AML-193 (cell line): ENCODE data around the gene SPP1.
"Not testable (repeated sequence)": the region's sequence is repeated elsewhere in the genome, so short reads cannot be mapped to it uniquely, and the experiment has no call there.

Experiments used
- DNase-seq, 2 experiments: peaks; one replicate each; lab custom pipeline; 2025; lab: John Stamatoyannopoulos, UW

The SPP1 gene

DNA sequence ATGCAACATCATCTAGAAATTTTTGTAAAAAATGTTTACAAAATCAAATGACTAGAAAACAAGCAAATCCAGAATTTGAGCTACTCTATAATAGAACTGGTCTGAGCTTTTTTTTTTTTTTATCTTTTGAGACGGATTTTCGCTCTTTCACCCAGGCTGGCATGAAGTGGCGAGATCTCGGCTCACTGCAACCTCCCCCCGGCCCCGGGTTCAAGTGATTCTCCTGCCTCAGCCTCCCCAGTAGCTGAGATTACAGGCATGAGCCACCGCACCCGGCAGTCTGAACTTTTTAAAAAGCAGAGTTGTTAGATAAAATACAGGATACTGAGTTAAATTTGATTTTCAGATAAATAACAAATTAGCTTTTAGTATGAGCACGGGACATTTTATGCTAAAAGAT is 11.0 kb downstream of the SPP1 start:
- DNase-seq = no peak

DNA sequence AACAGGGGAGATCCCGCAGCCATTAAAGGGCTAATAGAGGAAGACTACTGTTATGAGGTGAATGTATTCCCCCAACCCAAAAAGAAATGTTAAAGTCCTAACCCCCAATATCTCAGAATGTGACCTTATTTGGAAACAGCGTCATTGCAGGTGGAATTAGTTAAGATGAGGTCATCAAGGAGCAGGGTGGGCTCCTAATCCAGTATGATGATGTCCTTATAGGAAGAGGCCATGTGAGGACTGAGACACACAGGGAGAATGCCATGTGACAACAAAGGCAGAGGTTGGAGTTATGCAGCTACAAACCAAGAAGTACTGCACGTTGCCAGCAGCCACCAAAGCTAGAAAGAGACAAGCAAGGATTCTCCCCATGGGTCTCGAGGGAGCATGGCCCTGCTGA is 14.3 kb downstream of the SPP1 start:
- no peak for DNase-seq

DNA sequence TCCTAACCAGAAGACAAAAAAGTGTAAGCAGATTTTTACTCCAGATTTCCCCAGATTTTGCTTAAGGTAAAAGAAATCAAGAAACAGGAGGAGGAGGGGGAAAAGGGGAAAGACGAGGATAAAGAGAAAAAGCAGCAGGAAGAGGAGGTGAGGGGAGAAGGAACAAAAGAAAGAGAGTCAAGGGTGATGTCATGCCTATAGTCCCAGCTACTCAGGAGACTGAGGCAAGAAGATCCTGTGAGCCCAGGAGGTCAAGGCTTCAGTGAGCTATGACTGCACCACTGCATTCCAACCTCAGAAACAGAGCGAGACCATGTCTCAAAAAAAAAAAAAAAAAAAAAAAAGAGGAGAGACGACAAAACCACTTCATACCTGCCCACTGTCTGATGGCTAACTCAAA is 19.9 kb downstream of the SPP1 start:
- DNase-seq = no peak

DNA sequence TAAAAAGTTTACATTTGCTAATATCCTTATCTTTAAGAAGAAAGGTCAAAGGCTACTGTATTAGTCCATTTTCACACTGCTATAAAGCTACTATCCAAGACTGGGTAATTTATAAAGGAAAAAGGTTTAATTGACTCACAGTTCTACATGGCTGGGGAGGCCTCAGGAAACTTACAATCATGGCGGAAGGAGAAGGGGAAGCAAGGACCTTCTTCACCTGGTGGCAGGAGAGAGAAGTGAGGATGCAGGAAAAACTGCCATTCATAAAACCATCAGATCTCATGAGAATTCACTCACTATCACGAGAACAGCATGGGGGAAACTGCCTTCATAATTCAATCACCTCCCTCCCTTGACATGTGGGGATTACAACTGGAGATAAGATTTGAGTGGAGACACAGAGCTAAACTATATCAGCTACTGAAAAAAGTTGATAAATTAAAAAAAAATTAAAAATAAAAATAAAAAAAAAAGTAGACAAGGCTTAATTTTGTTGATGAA is 23.7 kb downstream of the SPP1 start:
- not testable (repeated sequence) for DNase-seq

DNA sequence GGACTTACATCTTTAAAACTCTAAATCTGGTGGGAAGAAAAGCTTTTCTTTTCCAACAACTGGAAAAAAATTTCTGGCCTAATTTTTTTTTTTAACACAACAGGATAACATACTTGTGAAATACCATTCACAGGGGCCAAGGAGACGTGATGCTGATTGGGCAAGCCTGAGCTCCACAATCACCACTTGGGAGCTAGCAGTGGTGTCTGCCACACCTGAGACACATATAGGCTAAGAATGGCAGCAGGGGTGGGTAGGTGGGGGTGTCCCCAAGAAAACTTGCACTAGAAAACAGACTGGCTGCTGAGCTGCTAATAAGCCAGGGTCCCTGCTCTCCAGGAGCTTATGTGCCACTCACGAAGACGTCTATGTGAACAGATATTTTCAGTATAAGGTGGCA is 26.4 kb downstream of the SPP1 start:
- DNase-seq = no peak

DNA sequence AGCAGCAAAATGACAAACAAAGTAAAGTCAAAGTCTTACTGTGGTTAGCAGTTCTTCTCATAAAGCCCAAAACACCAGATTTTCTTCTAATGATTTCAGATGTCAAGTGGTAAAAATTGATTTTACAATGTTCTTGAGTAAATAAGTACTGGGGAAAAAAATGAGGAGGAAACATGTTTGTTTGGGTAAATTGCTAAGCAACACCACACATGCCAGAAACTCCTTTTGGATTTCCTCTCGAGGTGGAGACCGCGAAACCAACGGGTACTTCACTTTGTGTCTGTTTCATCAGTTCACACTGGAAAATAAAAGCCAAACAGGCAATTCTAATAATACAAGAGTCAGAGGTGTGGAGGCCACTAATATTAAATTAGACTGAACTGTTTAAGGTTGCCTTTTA is 27.3 kb downstream of the SPP1 start:
- DNase-seq = no peak

DNA sequence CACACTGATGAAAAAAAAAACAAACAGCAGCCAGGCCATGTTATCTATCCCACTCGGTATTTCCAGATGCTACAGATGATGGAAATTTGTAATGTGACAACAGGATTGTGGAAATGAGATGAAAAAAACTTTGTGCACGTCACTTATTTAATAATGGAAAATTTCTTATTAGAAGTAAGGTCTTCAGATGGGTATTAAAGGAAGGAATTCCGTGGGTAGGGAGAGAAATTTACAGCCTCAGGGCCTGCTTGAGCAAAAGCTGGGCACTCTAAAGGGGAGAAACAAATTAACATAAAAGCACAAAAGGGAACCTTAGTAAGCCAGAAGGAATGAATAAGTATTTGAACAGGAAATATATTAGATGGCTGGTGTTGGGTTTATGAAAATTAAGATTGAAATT is 27.7 kb downstream of the SPP1 start:
- no peak for DNase-seq

DNA sequence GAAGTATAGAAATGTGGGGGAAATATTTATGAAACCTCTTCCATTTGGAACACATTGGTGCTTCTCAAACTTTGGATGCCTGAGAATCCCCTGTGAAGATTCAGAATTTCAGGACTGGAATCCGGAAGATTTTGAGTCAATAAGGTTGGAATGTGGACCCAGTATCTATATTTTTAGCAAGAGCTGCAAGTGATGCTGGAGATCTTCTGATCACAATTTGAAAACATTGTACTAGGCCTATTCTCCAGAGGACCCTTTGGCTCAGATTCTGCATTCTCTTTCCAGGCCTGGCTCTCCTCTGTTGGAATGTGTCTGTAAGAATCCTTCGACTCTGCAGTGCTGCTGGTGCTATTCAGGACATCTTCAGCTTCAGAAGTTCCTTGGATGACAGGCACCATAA is 29.6 kb downstream of the SPP1 start:
- no peak for DNase-seq

DNA sequence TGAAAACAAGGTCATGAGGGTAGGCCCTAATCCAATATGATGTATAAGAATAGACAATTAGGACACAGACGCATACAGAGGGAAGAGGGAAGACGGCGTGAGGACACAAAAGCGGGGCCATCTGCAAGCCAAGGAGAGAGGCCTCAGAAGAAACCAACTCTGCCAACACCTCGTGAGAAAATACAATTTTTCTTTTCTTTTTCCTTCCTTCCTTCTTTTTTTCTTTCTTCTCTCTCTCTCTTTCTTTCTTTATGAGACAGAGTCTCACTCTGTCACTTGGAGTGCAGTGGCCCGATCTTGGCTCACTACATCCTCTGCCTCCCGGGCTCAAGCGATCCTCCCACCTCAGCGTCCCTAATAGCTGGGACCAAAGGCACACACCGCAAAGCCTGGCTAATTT is 30.4 kb downstream of the SPP1 start:
- DNase-seq = no peak

DNA sequence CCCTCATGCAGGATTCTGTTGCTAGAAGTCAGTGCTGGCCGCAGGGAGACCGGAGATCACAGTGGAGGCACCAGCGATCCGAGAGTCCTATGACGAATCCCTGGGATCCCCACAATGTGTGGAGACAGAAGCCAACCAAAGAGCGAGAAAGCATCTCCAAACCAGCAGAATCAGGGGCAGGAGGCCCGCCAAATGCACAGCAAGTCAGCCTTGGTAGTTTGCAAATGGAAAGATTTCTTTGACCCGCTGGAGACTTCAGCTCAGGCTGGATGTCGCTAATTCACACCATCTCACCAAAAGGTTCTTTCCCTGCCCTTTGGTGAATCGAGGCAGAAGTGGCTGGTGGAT is 31.4 kb downstream of the SPP1 start:
- no peak for DNase-seq

DNA sequence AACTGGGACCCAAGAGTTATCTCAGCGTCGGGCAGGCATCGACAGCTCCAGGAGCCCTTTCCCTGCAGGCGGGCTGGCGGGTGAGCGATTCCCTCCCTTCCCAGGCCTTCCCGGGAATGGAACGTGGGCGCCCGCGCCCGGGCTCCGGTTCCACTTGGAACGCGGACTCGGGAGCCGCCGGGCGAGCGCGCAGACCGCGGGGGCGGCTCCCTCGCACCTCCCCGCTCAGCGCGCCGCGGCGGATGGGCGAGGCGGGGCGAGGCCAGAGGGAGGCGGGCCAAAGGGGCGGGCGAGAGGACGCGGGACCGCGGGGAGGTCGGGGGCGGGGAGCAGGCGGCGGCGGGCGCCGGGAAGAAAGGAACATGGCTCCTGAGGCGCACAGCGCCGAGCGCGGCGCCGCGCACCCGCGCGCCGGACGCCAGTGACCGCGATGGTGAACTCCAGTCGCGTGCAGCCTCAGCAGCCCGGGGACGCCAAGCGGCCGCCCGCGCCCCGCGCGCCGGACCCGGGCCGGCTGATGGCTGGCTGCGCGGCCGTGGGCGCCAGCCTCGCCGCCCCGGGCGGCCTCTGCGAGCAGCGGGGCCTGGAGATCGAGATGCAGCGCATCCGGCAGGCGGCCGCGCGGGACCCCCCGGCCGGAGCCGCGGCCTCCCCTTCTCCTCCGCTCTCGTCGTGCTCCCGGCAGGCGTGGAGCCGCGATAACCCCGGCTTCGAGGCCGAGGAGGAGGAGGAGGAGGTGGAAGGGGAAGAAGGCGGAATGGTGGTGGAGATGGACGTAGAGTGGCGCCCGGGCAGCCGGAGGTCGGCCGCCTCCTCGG is 32.0 kb downstream of the SPP1 start, which contains the start of gene PKD2:
Gene PKD2 (plus strand): TSS at position 332 of the 818 bp plus-strand sequence. CDS start 99 bp downstream, at position 431.
- peak; percentile 46 to 61 for DNase-seq

DNA sequence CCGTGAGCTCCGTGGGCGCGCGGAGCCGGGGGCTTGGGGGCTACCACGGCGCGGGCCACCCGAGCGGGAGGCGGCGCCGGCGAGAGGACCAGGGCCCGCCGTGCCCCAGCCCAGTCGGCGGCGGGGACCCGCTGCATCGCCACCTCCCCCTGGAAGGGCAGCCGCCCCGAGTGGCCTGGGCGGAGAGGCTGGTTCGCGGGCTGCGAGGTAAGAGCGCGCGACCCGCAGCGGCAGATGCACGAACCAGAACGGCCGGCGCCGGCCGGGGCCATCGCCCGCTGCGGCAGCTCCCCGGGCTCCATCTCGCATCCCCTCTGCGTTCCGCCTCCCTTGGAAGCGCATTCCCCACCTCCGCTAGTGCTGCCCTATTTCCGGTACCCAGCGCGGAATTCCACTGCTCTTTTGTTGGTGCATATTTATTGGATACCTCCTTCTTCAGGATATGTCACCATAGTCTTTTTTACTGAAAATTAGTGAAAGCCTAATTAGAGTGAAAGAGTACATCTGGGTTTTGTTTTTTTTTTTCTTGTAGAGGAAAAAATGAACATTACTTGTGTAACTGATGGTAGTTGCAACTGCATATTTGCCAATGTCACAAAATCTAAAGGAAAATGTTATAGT is 32.7 kb downstream of the SPP1 start:
- DNase-seq = peak in 1 of 2 experiments; percentile 9

DNA sequence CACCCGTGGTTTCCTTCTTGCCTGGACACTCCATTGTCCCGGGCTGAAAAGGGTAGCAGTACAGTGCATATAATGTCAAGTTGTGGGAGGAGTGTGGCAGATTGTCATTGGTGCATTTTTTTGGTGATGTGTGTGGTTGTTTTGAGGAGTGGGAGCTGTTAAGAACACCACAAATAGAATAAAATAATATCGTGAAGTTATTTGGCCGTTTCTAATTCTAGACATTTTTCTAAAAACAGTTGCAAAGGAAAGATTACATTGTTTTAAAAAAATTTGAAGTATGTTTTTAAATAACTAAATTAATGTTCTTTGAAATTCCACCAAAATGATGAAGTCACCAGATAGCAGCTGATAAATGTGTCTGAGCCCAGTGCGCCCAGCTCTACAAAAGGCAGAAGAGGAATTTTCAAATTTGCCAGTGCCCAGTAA is 33.2 kb downstream of the SPP1 start:
- peak in 1 of 2 experiments; percentile 12 for DNase-seq

DNA sequence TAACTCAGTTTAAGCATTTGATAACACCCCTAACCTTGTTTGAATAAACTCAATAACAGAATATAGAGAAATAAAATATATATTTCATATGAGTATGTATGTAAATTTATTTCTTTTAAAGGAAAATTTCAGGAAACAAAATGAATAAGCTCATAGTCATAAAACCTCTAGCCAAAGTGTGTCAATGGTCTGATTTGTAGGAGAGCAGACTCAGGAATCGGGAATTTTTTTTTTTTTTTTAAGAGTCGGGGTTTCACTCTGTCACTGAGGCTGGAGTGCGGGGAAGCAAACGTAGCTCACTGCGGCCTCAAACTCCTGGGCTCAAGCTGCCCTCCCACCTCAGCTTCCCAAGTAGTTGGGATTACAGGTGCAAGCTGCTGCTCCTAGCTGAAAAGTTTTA is 34.4 kb downstream of the SPP1 start:
- DNase-seq = no peak

DNA sequence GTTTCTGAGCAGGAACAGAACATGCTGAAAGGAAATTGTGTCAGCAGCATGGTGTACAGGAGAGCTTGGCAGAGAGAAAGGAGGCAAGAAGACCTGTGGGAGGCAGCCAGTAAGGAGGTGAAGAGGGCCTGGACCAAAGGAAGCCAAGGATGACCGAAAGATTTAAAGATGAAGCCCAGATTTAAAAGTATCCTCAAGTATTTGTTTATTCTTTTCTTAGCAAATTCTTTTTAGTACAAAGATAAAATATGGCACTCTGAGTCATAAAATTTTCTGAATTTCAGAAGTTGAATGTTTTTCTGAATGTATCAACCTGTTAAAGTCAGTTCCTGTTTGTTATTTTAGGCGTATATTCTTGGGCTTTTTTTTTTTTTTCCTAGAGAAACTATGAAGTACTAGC is 35.5 kb downstream of the SPP1 start:
- DNase-seq = peak in 1 of 2 experiments; percentile 16

DNA sequence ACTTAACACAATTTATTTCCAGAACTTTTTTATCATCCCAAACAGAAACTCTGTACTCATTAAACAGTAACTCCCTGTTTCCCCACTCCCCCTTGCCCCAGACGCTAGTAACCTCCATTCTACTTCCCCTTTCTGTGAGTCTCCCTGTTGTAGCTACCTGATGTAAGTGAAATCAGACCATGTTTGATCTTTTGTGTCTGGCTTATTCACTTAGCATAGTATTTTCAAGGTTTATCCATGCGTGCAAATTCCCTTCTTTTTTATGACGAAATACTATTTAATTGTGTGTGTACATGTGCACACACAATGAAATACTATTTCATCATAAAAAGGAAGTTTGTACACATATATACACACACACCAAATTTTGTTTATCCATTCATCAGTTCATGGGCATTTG is 37.1 kb downstream of the SPP1 start:
- DNase-seq = peak; percentile 82 to 85

DNA sequence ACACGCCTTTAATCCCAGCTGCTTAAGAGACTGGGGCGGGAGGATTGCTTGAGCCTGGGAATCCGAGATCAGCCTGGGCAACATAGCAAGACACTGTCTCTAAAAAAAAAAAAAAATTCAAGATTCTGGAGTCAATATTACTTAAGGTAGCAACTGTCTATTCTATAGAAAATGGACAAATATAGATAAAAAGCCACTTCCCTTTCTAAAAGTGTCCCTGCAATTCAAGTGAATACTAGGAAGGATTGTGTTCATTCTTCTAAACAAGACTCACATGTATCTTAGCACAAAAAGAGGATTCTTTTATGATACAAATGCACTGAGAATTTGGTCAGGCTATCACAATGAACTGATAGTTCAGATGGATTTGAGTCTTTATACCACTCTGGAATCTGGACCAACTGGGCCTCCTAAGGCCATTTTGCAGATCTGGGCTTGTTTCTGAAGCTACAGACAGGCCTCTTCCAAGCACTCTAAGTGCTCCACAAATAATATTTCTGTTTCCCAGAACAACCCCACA is 38.9 kb downstream of the SPP1 start:
- peak in 1 of 2 experiments; percentile 5 for DNase-seq

DNA sequence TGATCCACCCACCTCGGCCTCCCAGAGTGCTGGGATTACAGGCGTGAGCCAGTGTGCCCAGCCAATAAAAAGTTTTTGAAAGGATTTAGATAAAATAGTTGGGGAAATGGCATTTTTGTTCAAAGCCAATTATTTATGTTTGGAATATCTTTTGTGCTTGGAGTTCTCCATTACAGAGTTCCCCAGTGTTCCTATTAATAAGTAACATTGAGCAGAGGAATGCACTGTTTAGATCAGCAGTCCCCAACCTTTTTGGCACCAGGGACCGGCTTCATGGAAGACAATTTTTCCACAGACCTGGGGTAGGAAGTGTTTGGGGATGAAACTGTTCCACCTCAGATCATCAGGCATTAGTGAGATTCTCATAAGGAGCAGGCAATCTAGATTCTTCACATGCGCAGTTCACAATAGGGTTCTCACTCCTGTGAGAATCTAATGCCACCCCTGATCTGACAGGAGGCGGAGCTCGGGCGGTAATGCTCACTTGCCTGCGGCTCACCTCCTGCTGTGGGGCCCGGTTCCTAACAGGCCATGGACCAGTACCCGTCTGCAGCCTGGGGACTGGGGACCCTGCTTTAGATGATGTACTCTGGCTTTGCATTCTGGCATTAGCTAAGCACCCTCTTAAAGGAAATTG is 40.3 kb downstream of the SPP1 start:
- DNase-seq = no peak

DNA sequence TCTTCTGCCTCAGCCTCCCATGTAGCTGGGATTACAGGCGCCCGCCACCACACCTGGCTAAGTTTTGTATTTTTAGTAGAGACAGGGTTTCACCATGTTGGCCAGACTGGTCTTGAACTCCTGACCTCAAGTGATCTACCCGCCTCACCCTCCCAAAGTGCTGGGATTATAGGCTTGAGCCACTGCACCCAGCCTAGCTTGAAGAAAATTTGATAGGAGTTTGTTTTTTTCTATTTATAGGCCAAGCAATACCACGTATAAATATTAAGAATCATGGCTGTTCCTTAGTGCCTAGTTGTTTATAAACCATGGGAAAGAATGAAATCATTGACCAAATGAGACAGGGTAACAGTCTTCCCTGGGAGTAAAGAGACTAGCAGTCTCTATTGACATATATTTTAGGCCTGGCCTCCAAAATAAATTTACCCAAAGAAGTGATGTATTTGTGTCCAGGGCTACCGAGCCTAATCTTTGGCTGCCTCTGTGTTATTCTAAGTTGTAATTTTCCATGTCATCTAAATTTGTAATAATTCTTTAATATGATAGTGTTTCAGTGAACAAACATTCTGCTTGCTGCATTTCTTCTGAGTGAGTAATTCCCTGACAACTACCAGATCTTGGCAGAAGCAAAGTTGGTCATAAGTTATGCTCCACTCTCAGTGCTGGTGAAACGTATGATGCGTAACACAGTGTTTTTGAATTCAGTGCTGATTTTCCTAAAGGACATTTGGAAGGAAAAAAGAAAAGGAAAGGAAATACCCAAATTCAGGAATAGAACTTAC is 42.2 kb downstream of the SPP1 start:
- no peak for DNase-seq

DNA sequence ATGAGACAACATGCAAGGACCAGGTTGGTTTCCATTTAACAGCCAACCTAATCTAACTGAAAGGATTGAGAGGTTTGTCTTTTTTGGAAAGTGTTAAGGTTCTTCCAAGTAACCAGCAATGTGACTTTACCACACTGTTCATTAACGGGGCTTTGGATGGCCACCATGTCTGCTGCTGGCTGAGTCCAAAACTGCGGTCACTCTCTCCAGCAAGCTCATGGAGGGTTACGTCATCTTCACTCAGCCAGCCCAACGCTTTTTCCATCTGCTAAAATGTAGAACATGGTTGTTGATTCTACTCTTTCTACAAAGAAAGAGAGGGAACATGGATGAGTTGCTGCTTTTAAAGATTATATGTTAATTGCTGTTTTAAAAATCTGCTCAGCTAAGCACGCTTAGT is 43.0 kb downstream of the SPP1 start:
- DNase-seq = no peak

DNA sequence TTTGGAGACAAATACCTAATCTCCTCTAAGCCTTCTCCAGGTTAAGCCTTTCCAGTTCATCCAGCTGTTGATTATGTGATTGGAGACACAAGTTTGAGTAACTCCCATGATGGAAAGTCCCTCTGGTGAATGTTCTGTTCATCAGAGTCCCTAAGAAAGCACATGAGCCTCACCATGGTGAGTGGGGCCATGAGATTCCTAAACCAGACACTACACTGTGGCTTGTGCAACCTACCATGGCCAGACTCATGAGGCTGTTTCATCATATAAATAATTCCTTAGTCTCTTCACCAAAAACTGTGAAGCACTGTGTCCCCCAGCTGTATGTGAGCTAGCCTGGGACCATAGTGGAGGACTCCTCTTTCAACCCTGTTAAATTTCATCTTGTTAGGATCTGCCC is 46.3 kb downstream of the SPP1 start:
- DNase-seq = no peak

DNA sequence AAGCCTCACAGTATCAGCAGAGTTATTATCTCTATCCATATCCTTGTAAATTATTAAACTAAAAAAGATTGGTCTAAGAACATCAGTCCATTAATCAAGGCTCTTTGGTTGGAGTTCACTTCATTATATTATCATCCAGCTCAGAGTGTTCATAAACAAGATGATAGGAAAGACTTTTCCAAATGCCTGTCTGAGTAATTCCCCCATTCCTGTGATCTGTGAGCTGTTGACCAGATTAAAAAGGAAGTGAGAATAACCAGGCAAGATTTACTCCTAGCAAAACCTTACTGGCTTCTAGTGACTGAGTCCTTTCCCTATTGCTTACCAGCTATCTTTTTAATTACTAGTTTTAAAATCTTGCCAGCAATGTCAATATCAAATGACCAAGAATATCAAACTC is 46.8 kb downstream of the SPP1 start:
- no peak for DNase-seq
